GM12891 (cell line): ENCODE data around the gene NUP188.
"Not testable (repeated sequence)": the region's sequence is repeated elsewhere in the genome, so short reads cannot be mapped to it uniquely, and the experiment has no call there.

Source experiments
- DNase-seq: peaks from one replicate; pipeline ENCODE4 v3.0.0; 2011; ENCODE audit warnings: low spot score; ENCODE audit not compliant: insufficient read length
- FAIRE-seq: peaks from 2 replicates; lab custom pipeline; 2011; peaks lifted over from hg19 to GRCh38; lab: Jason Lieb, UNC
- PAX5 ChIP-seq: IDR thresholded peaks from 2 replicates; pipeline ENCODE4 v1.6.1; 2011; ENCODE audit warnings: low read length, moderate library complexity, mild to moderate bottlenecking; ENCODE audit not compliant: insufficient read depth, severe bottlenecking
- POLR2A ChIP-seq: IDR thresholded peaks from 2 replicates; pipeline ENCODE4 v1.6.1; 2011; ENCODE audit warnings: low read depth, low read length, control low read depth
- POLR2AphosphoS5 ChIP-seq: IDR thresholded peaks from 2 replicates; pipeline ENCODE4 v1.6.1; 2011; ENCODE audit warnings: low read depth, low read length, control low read depth
- POU2F2 ChIP-seq: IDR thresholded peaks from 2 replicates; pipeline ENCODE4 v1.6.1; 2011; ENCODE audit warnings: low read depth, mild to moderate bottlenecking, control low read depth, low read length, moderate library complexity
- SPI1 ChIP-seq: IDR thresholded peaks from 2 replicates; pipeline ENCODE4 v1.6.1; 2011; ENCODE audit warnings: low read depth, low read length, control low read depth
- TAF1 ChIP-seq: IDR thresholded peaks from 2 replicates; pipeline ENCODE4 v1.6.1; 2011; ENCODE audit warnings: low read depth, low read length, control low read depth

Gene NUP188

GRCh38 chr9:129023908-129024233 lies 76.4 kb downstream of the NUP188 start:
- no peak for TF ChIP-seq POLR2A
- TF ChIP-seq POLR2AphosphoS5: no peak
- no peak for TF ChIP-seq TAF1
- TF ChIP-seq POU2F2: no peak
- TF ChIP-seq PAX5: no peak
- no peak for TF ChIP-seq SPI1
- FAIRE-seq (no peak), DNase-seq (no peak)

- FAIRE-seq (no peak), DNase-seq (no peak)
- TF ChIP-seq TAF1: no peak
- TF ChIP-seq PAX5: no peak
- TF ChIP-seq POU2F2: no peak
- no peak for TF ChIP-seq POLR2A
- TF ChIP-seq SPI1: no peak
- no peak for TF ChIP-seq POLR2AphosphoS5
These were observed 79.1 kb downstream of the NUP188 start for GRCh38 chr9:129026442-129027223.

- DNase-seq: no peak
- FAIRE-seq: no peak
- TF ChIP-seq POLR2A (no peak), POLR2AphosphoS5 (no peak), PAX5 (no peak), POU2F2 (no peak), SPI1 (no peak), TAF1 (no peak)
These were observed 79.8 kb downstream of the NUP188 start for GRCh38 chr9:129027224-129027684.

GRCh38 chr9:129027685-129028191 lies 80.2 kb downstream of the NUP188 start:
- TF ChIP-seq TAF1 (no peak), SPI1 (no peak), POLR2AphosphoS5 (no peak), PAX5 (no peak), POLR2A (no peak), POU2F2 (no peak)
- FAIRE-seq (no peak), DNase-seq (peak; percentile 59)

GRCh38 chr9:129028192-129028966 lies 80.9 kb downstream of the NUP188 start, which contains the start of gene SH3GLB2:
Gene SH3GLB2 (minus strand): TSS chr9:129028331. CDS start chr9:129028154, 177 bp downstream.
- DNase-seq (peak; percentile 90), FAIRE-seq (peak; percentile 92)
- TF ChIP-seq POLR2A (no peak), PAX5 (no peak), POU2F2 (no peak), SPI1 (no peak), POLR2AphosphoS5 (no peak), TAF1 (no peak)

GRCh38 chr9:129030191-129030590 lies 82.7 kb downstream of the NUP188 start:
- no peak for DNase-seq
- FAIRE-seq: no peak
- TF ChIP-seq POU2F2: no peak
- no peak for TF ChIP-seq TAF1
- TF ChIP-seq POLR2A: no peak
- no peak for TF ChIP-seq PAX5
- no peak for TF ChIP-seq POLR2AphosphoS5
- no peak for TF ChIP-seq SPI1

- FAIRE-seq (no peak), DNase-seq (no peak)
- no peak for TF ChIP-seq PAX5
These were observed 84.0 kb downstream of the NUP188 start for GRCh38 chr9:129031514-129031913.

GRCh38 chr9:129032541-129033159 lies 85.2 kb downstream of the NUP188 start:
- TF ChIP-seq PAX5: no peak
- TF ChIP-seq POU2F2: no peak
- TF ChIP-seq POLR2AphosphoS5: no peak
- no peak for TF ChIP-seq TAF1
- no peak for TF ChIP-seq SPI1
- no peak for TF ChIP-seq POLR2A
- FAIRE-seq (no peak), DNase-seq (no peak)

- FAIRE-seq (no peak), DNase-seq (no peak)
- TF ChIP-seq POU2F2: no peak
- TF ChIP-seq POLR2AphosphoS5: no peak
- no peak for TF ChIP-seq SPI1
- TF ChIP-seq POLR2A: no peak
- TF ChIP-seq TAF1: no peak
- TF ChIP-seq PAX5: no peak
These were observed 85.7 kb downstream of the NUP188 start for GRCh38 chr9:129033216-129033615.

GRCh38 chr9:129035838-129036237 lies 88.3 kb downstream of the NUP188 start:
- not testable (repeated sequence) for DNase-seq, FAIRE-seq
